SU-DHL-6 (cell line): Measurements from ENCODE around the gene PRKCZ.

Experiments used
- H2AFZ ChIP-seq: fragments of 200-600 bp; sonication (generic); 2 replicates; pipeline ENCODE4 v1.6.1; 2014; ENCODE audit warnings: low read depth, mild to moderate bottlenecking, moderate library complexity, mixed read lengths, antibody characterized with exemption, low read length; ENCODE audit not compliant: severe bottlenecking
- H3F3A ChIP-seq: fragments of 200-600 bp; shearing (Covaris generic); 2 replicates; pipeline ENCODE4 v1.6.0; 2016; ENCODE audit warnings: antibody characterized with exemption, mild to moderate bottlenecking; ENCODE audit not compliant: insufficient read depth
- H3K27ac ChIP-seq: fragments of 200-600 bp; sonication (generic); 2 replicates; pipeline ENCODE4 v1.5.1; 2016; ENCODE audit warnings: low read depth, mild to moderate bottlenecking, low read length, moderate library complexity, mixed read lengths
- H3K27me3 ChIP-seq: fragments of 200-600 bp; sonication (generic), shearing (Covaris generic); 2 replicates; pipeline ENCODE4 v1.6.0; 2014; ENCODE audit warnings: mild to moderate bottlenecking, low read length
- H3K36me3 ChIP-seq: fragments of 200-600 bp; sonication (generic); 2 replicates; pipeline ENCODE4 v1.6.1; 2014; ENCODE audit warnings: mild to moderate bottlenecking, low read length, mixed read lengths
- H3K4me2 ChIP-seq: fragments of 300-600, 200-600 bp; shearing (Covaris generic), sonication (generic); 2 replicates; pipeline ENCODE4 v1.6.0; 2014; ENCODE audit warnings: low read length, low read depth, mild to moderate bottlenecking; ENCODE audit not compliant: poor library complexity, severe bottlenecking
- H3K4me3 ChIP-seq: fragments of 200-600 bp; sonication (generic); 2 replicates; pipeline ENCODE4 v1.5.1; 2014; ENCODE audit warnings: antibody characterized with exemption, low read length, mild to moderate bottlenecking, mixed read lengths; ENCODE audit not compliant: insufficient read depth, poor library complexity, severe bottlenecking
- H3K79me2 ChIP-seq: fragments of 200-600 bp; sonication (generic); 2 replicates; pipeline ENCODE4 v1.6.1; 2014; ENCODE audit warnings: mild to moderate bottlenecking, low read length, moderate library complexity; ENCODE audit not compliant: insufficient read depth
- H3K9ac ChIP-seq: fragments of 200-600 bp; sonication (generic); 2 replicates; pipeline ENCODE4 v1.7.0; 2014; ENCODE audit warnings: mild to moderate bottlenecking, low read length
- H3K9me2 ChIP-seq: fragments of 200-600 bp; sonication (generic); replicated peaks from 2 replicates; pipeline ENCODE4 v1.6.1; 2014; ENCODE audit warnings: low read length; ENCODE audit not compliant: insufficient read depth
- H3K9me3 ChIP-seq: fragments of 200-600 bp; sonication (generic); 2 replicates; pipeline ENCODE4 v1.6.1; 2014; ENCODE audit warnings: low read length, mixed read lengths; ENCODE audit not compliant: insufficient read depth
- H4K20me1 ChIP-seq: fragments of 200-600 bp; sonication (generic); 2 replicates; pipeline ENCODE4 v1.6.1; 2014; ENCODE audit warnings: low read depth, mild to moderate bottlenecking, antibody characterized with exemption, low read length, moderate library complexity, mixed read lengths
- EZH2phosphoT487 ChIP-seq: fragments of 200-600 bp; sonication (generic), shearing (Covaris generic); conservative IDR thresholded peaks from 2 replicates; pipeline ENCODE4 v1.6.1; 2018; ENCODE audit warnings: mild to moderate bottlenecking, antibody characterized with exemption, low read length, moderate library complexity, mixed read lengths
- TF ChIP-seq, protein P1 (sequence below): fragments of 200-600 bp; sonication (generic); IDR thresholded peaks from one replicate; pipeline ENCODE4 v1.5.1; 2017; ENCODE audit warnings: antibody characterized with exemption, mild to moderate bottlenecking, low read length, moderate library complexity; ENCODE audit not compliant: insufficient read depth, poor library complexity, severe bottlenecking

PRKCZ gene

DNA sequence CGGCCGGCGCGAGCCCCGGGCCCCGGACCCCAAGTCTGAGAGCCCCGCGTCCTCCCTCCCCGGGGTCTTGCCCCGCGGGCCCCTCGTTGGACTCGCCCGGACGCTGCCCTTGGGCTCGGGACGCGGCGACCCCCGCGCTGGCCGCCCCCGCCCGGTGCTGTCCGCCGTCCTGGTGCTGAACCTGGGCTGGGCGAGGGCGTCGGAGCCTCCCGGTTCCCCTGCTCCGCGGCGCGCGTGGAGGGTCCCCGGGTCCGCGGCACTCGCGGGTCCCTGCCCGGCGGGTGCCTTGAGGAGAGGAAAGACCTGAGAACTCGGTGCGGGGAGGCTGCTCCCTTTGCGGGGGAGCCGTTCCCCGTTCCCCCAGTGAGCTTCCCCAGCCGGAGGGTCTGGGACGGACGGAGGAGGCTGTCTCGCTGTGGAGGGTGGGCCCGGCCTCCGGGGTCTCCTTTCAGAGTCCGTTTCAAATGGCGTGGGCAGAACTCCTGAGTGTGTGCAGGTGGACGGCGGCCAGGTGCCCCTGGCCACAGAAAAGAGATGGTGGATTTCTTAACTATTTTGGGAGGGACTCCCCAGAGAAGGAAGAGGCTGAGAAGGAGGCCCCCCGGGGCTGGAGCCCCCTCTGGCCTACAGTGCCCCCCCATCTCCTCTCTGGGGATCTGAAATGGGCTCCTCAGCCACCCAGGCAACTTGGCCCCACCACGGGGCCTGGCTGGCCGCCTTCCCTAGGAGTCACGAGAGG is 30.5 kb upstream of the PRKCZ start:
- Histone ChIP-seq H4K20me1 (no peaks in the 10 kb centered on the region), H3K9me2 (no peaks in the 10 kb centered on the region), H3K9ac (no peak overlapping the region), H3K27ac (no peak overlapping the region), H3K4me3 (no peak overlapping the region), H3K9me3 (no peaks in the 10 kb centered on the region), H3K4me2 (no peak overlapping the region), H3F3A (no peaks in the 10 kb centered on the region), H3K27me3 (no peaks in the 10 kb centered on the region), H2AFZ (no peak overlapping the region), H3K79me2 (no peaks in the 10 kb centered on the region), H3K36me3 (no peaks in the 10 kb centered on the region)
- TF ChIP-seq, protein P1, sequence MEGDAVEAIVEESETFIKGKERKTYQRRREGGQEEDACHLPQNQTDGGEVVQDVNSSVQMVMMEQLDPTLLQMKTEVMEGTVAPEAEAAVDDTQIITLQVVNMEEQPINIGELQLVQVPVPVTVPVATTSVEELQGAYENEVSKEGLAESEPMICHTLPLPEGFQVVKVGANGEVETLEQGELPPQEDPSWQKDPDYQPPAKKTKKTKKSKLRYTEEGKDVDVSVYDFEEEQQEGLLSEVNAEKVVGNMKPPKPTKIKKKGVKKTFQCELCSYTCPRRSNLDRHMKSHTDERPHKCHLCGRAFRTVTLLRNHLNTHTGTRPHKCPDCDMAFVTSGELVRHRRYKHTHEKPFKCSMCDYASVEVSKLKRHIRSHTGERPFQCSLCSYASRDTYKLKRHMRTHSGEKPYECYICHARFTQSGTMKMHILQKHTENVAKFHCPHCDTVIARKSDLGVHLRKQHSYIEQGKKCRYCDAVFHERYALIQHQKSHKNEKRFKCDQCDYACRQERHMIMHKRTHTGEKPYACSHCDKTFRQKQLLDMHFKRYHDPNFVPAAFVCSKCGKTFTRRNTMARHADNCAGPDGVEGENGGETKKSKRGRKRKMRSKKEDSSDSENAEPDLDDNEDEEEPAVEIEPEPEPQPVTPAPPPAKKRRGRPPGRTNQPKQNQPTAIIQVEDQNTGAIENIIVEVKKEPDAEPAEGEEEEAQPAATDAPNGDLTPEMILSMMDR = no peak
- no peak for TF ChIP-seq EZH2phosphoT487

DNA sequence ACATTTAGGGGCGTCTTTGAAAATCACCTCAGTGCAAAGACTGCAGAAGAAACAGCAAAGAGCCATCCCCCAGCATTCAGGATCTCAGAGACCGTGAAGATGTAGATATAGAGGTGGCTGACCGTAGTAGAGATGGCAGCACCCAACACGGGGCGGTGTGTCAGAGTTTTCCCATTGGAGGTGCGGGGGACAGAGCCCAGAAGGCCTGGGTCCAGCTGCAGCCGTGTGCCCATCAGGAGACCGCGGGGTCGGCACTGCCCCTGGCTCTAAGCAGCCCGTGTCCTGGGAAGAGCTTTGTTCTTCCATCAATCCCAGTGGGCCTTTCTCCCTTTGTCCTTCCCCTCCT is 29.9 kb upstream of the PRKCZ start:
- no peak for TF ChIP-seq EZH2phosphoT487
- TF ChIP-seq, protein P1 = no peak
- no peaks in the 10 kb centered on the region for H3F3A ChIP-seq
- no peak overlapping the region for H3K4me3 ChIP-seq
- no peak overlapping the region for H2AFZ ChIP-seq
- no peaks in the 10 kb centered on the region for H4K20me1 ChIP-seq
- H3K36me3 ChIP-seq = no peaks in the 10 kb centered on the region
- no peaks in the 10 kb centered on the region for H3K9me3 ChIP-seq
- no peaks in the 10 kb centered on the region for H3K9me2 ChIP-seq
- H3K79me2 ChIP-seq = no peaks in the 10 kb centered on the region
- no peak overlapping the region for H3K4me2 ChIP-seq
- H3K27me3 ChIP-seq = no peaks in the 10 kb centered on the region
- H3K9ac ChIP-seq = no peak overlapping the region
- H3K27ac ChIP-seq = no peak overlapping the region

DNA sequence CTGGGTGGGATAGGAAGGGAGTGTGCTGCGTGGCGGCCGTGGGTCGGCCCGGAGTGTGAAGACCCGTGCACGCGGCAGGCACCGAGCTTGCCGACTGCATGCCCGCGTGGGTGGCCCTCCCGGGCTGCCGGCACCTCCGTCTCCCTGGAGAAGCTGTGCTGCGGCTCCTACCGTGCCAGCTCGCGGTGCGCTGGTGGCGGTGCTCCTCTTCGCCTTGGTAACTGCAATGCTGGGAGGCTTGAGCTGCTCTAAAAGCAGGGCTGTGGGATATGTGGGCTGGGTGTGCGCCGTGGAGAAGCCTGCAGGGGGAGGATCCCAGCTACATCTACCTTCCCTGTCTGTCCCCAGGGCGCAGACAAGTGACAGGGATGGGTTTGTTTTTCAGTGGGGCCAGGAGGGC is 28.7 kb upstream of the PRKCZ start:
- TF ChIP-seq EZH2phosphoT487 = no peak
- TF ChIP-seq, protein P1 = no peak
- Histone ChIP-seq H3F3A (no peaks in the 10 kb centered on the region), H3K27ac (no peak overlapping the region), H3K27me3 (no peaks in the 10 kb centered on the region), H3K36me3 (no peaks in the 10 kb centered on the region), H3K4me3 (no peak overlapping the region), H3K9me3 (no peaks in the 10 kb centered on the region), H4K20me1 (no peaks in the 10 kb centered on the region), H3K79me2 (no peaks in the 10 kb centered on the region), H2AFZ (no peak overlapping the region), H3K9me2 (no peaks in the 10 kb centered on the region), H3K4me2 (no peak overlapping the region), H3K9ac (no peak overlapping the region)
